Skeletal muscle tissue (tissue), 4 donors: ENCODE data around the gene TLCD2. TPM values are rescaled to one million over a fixed set of nuclear protein-coding genes. Genes with fewer than 3 reads are reported as not detected.

Experiments used
- H3K27ac ChIP-seq: one replicate; pipeline ENCODE4 v1.7.0; 2013; ENCODE audit warnings: mild to moderate bottlenecking, low read depth, low read length, inconsistent platforms
- H3K27me3 ChIP-seq, 3 donors: one replicate each; pipeline ENCODE4 v1.7.0; 2013; ENCODE audit warnings: low read length in 3 of 3; ENCODE audit not compliant: control insufficient read depth in 3 of 3, insufficient read depth in 3 of 3
- H3K36me3 ChIP-seq, 3 donors: one replicate each; pipeline ENCODE4 v1.7.0; 2013; ENCODE audit warnings: low read length in 3 of 3; ENCODE audit not compliant: control insufficient read depth in 3 of 3, insufficient read depth in 3 of 3
- H3K4me1 ChIP-seq, 3 donors: one replicate each; pipeline ENCODE4 v1.7.0; 2013; ENCODE audit warnings: low read length in 3 of 3, mild to moderate bottlenecking in 3 of 3; ENCODE audit not compliant: control insufficient read depth in 3 of 3, insufficient read depth in 3 of 3
- H3K4me3 ChIP-seq, 3 donors: one replicate each; pipeline ENCODE4 v1.7.0; 2013; ENCODE audit warnings: low read length in 3 of 3
- H3K9ac ChIP-seq, 3 donors: one replicate each; pipeline ENCODE4 v1.7.0; 2013; ENCODE audit warnings: low read length in 3 of 3, mild to moderate bottlenecking in 3 of 3, moderate library complexity in 2 of 3, low read depth in 1 of 3
- H3K9me3 ChIP-seq, 3 donors: one replicate each; pipeline ENCODE4 v1.7.0; 2013; ENCODE audit warnings: low read length in 3 of 3; ENCODE audit not compliant: control insufficient read depth in 3 of 3
- total RNA-seq: library from RNA; depleted of rRNA; stranded (reverse); fragments of >200 nt; gene quantifications from one replicate; pipeline ENCODE4 v1.2.3, GENCODE V29; 2014
- donor health status: Osteomylitis.

The TLCD2 gene
- total RNA-seq = 2.1 TPM

GRCh38 chr17:1709971-1710806 lies at the start of gene TLCD2:
Gene TLCD2, minus strand, starts transcription at chr17:1710377. Its CDS starts 135 bp downstream, at chr17:1710242.
- peak within 1 kb of the TSS; percentile 57 to 68 (median 59) for H3K4me3 ChIP-seq
- no peaks in the 10 kb centered on the region for H3K9me3 ChIP-seq
- H3K4me1 ChIP-seq = peaks cover 38 to 44% (median 43%) of the 10 kb centered on the region in 3 donors
- H3K27me3 ChIP-seq = no peaks in the 10 kb centered on the region
- H3K36me3 ChIP-seq = peaks cover 28 to 45% (median 29%) of the 10 kb centered on the region in 3 donors
- H3K9ac ChIP-seq = peak within 1 kb of the TSS; percentile 61 to 80 (median 73)
- peak within 1 kb of the TSS; percentile 71 for H3K27ac ChIP-seq

- Histone ChIP-seq H3K9me3 (no peaks in the 10 kb centered on the region), H3K36me3 (peaks cover 0 to 3% (median 0%) of the 10 kb centered on the region in 3 donors), H3K9ac (no peak overlapping the region), H3K4me1 (peaks cover 28 to 48% (median 31%) of the 10 kb centered on the region in 3 donors), H3K27me3 (no peaks in the 10 kb centered on the region), H3K4me3 (no peak overlapping the region), H3K27ac (no peak overlapping the region)
These were observed 49.4 kb upstream of the TLCD2 start for GRCh38 chr17:1759529-1759928.

GRCh38 chr17:1758807-1759206 lies 48.6 kb upstream of the TLCD2 start:
- H3K36me3 ChIP-seq = peaks cover 0 to 3% (median 0%) of the 10 kb centered on the region in 3 donors
- H3K27ac ChIP-seq = no peak overlapping the region
- H3K27me3 ChIP-seq = no peaks in the 10 kb centered on the region
- no peaks in the 10 kb centered on the region for H3K9me3 ChIP-seq
- H3K4me3 ChIP-seq = no peak overlapping the region
- peaks cover 21 to 41% (median 23%) of the 10 kb centered on the region in 3 donors for H3K4me1 ChIP-seq
- no peak overlapping the region for H3K9ac ChIP-seq

- Histone ChIP-seq H3K9ac (peak overlapping the region; percentile 32 to 68 (median 51)), H3K36me3 (no peaks in the 10 kb centered on the region), H3K4me1 (peaks cover 13 to 16% (median 14%) of the 10 kb centered on the region in 3 donors), H3K27ac (peak overlapping the region; percentile 1), H3K27me3 (no peaks in the 10 kb centered on the region), H3K4me3 (peak overlapping the region in 2 of 3 donors; percentile 10 to 45), H3K9me3 (no peaks in the 10 kb centered on the region)
These were observed 45.7 kb upstream of the TLCD2 start for GRCh38 chr17:1755827-1756262.

- Histone ChIP-seq H3K27me3 (no peaks in the 10 kb centered on the region), H3K4me1 (peaks cover 13 to 16% (median 14%) of the 10 kb centered on the region in 3 donors), H3K4me3 (peak overlapping the region in 2 of 3 donors; percentile 10 to 29), H3K9ac (peak overlapping the region; percentile 32 to 68 (median 51)), H3K27ac (peak overlapping the region; percentile 1), H3K36me3 (no peaks in the 10 kb centered on the region), H3K9me3 (no peaks in the 10 kb centered on the region)
These were observed 45.2 kb upstream of the TLCD2 start for GRCh38 chr17:1755252-1755826.

GRCh38 chr17:1754430-1755112 lies 44.4 kb upstream of the TLCD2 start:
- no peak overlapping the region for H3K9ac ChIP-seq
- H3K4me3 ChIP-seq = no peak overlapping the region
- no peaks in the 10 kb centered on the region for H3K36me3 ChIP-seq
- peaks cover 13 to 16% (median 14%) of the 10 kb centered on the region in 3 donors for H3K4me1 ChIP-seq
- H3K27ac ChIP-seq = no peak overlapping the region
- H3K9me3 ChIP-seq = no peaks in the 10 kb centered on the region
- H3K27me3 ChIP-seq = no peaks in the 10 kb centered on the region

GRCh38 chr17:1753767-1754429 lies 43.7 kb upstream of the TLCD2 start:
- no peaks in the 10 kb centered on the region for H3K36me3 ChIP-seq
- no peaks in the 10 kb centered on the region for H3K27me3 ChIP-seq
- no peak overlapping the region for H3K4me3 ChIP-seq
- no peak overlapping the region for H3K27ac ChIP-seq
- H3K4me1 ChIP-seq = peaks cover 13 to 16% (median 14%) of the 10 kb centered on the region in 3 donors
- H3K9me3 ChIP-seq = no peaks in the 10 kb centered on the region
- H3K9ac ChIP-seq = no peak overlapping the region

- Histone ChIP-seq H3K4me1 (peaks cover 13 to 16% (median 14%) of the 10 kb centered on the region in 3 donors), H3K36me3 (no peaks in the 10 kb centered on the region), H3K27me3 (no peaks in the 10 kb centered on the region), H3K27ac (no peak overlapping the region), H3K4me3 (no peak overlapping the region), H3K9me3 (no peaks in the 10 kb centered on the region), H3K9ac (no peak overlapping the region)
These were observed 42.5 kb upstream of the TLCD2 start for GRCh38 chr17:1752425-1753262.

GRCh38 chr17:1750628-1751027 lies 40.5 kb upstream of the TLCD2 start:
- Histone ChIP-seq H3K9me3 (no peaks in the 10 kb centered on the region), H3K4me1 (peaks cover 9 to 18% (median 13%) of the 10 kb centered on the region in 3 donors), H3K9ac (no peak overlapping the region), H3K27ac (no peak overlapping the region), H3K36me3 (no peaks in the 10 kb centered on the region), H3K4me3 (no peak overlapping the region), H3K27me3 (no peaks in the 10 kb centered on the region)
